Mesenchymal stem cell (in vitro differentiated cells and primary cell): ENCODE data around the gene LPCAT2.
"Not testable (repeated sequence)": the region's sequence is repeated elsewhere in the genome, so short reads cannot be mapped to it uniquely, and the experiment has no call there.

ENCODE experiments used
- DNase-seq: peaks from one replicate; pipeline ENCODE4 v3.0.0-alpha.2; 2013
- H2AFZ ChIP-seq: one replicate; pipeline ENCODE4 v1.6.1; 2013; ENCODE audit warnings: low read depth, mild to moderate bottlenecking, control low read depth, inconsistent platforms, low read length, moderate library complexity
- H2AK5ac ChIP-seq: 2 replicates; pipeline ENCODE4 v1.6.1; 2013; ENCODE audit warnings: low read length, moderate library complexity, mild to moderate bottlenecking, inconsistent platforms; ENCODE audit not compliant: severe bottlenecking
- H2BK120ac ChIP-seq: one replicate; pipeline ENCODE4 v1.6.1; 2013; ENCODE audit warnings: low read depth, mild to moderate bottlenecking, inconsistent platforms, low read length, moderate library complexity
- H2BK12ac ChIP-seq, 2 experiments: one replicate each; pipeline ENCODE4 v1.6.1; 2013; ENCODE audit warnings: inconsistent platforms in 2 of 2, low read length in 2 of 2, mild to moderate bottlenecking in 2 of 2, moderate library complexity in 2 of 2, control low read depth in 1 of 2
- H2BK15ac ChIP-seq: one replicate; pipeline ENCODE4 v1.6.1; 2013; ENCODE audit warnings: mild to moderate bottlenecking, low read depth, inconsistent platforms; ENCODE audit not compliant: poor library complexity, severe bottlenecking
- H2BK5ac ChIP-seq: 2 replicates; pipeline ENCODE4 v1.6.1; 2013; ENCODE audit warnings: low read depth, mild to moderate bottlenecking, low read length, control low read depth, inconsistent platforms; ENCODE audit not compliant: poor library complexity, severe bottlenecking
- H3K14ac ChIP-seq, 2 experiments: one replicate each; pipeline ENCODE4 v1.6.1; 2013; ENCODE audit warnings: inconsistent platforms in 2 of 2, low read length in 2 of 2, control low read depth in 1 of 2, mild to moderate bottlenecking in 1 of 2, moderate library complexity in 1 of 2
- H3K18ac ChIP-seq, 2 experiments: one replicate each; pipeline ENCODE4 v1.6.1; 2013; ENCODE audit warnings: inconsistent platforms in 2 of 2, low read length in 2 of 2, control low read depth in 1 of 2, low read depth in 1 of 2, mild to moderate bottlenecking in 1 of 2
- H3K23ac ChIP-seq, 2 experiments: one replicate each; pipeline ENCODE4 v1.6.1; 2013; ENCODE audit warnings: inconsistent platforms in 2 of 2, low read length in 2 of 2, mild to moderate bottlenecking in 2 of 2, moderate library complexity in 2 of 2, control low read depth in 1 of 2
- H3K27ac ChIP-seq: 2 replicates; pipeline ENCODE4 v1.5.1; 2013; ENCODE audit warnings: mild to moderate bottlenecking, moderate library complexity, low read length, control low read depth, inconsistent platforms; ENCODE audit not compliant: poor library complexity, severe bottlenecking
- H3K27me3 ChIP-seq, 2 experiments: 2 replicates each; pipeline versions ENCODE4 v1.6.1 to v1.7.0; 2013; ENCODE audit warnings: low read length in 2 of 2, mild to moderate bottlenecking in 2 of 2, moderate library complexity in 2 of 2, control low read depth in 1 of 2, inconsistent platforms in 1 of 2; ENCODE audit not compliant: control insufficient read depth in 1 of 2, insufficient read depth in 1 of 2
- H3K36me3 ChIP-seq, 2 experiments: 2 replicates each; pipeline versions ENCODE4 v1.6.1 to v1.7.0; 2013; ENCODE audit warnings: low read length in 2 of 2, control low read depth in 1 of 2, inconsistent platforms in 1 of 2, low read depth in 1 of 2, mild to moderate bottlenecking in 1 of 2; ENCODE audit not compliant: insufficient read depth in 2 of 2, control insufficient read depth in 1 of 2
- H3K4ac ChIP-seq, 2 experiments: one replicate each; pipeline ENCODE4 v1.6.1; 2013; ENCODE audit warnings: inconsistent platforms in 2 of 2, low read length in 2 of 2, mild to moderate bottlenecking in 2 of 2, moderate library complexity in 2 of 2, control low read depth in 1 of 2, low read depth in 1 of 2
- H3K4me1 ChIP-seq: 2 replicates; pipeline ENCODE4 v1.6.1; 2013; ENCODE audit warnings: low read depth, low read length, control low read depth; ENCODE audit not compliant: control insufficient read depth, insufficient read depth
- H3K4me2 ChIP-seq: 2 replicates; pipeline ENCODE4 v1.6.1; 2013; ENCODE audit warnings: low read length, mild to moderate bottlenecking, inconsistent platforms; ENCODE audit not compliant: poor library complexity, severe bottlenecking
- H3K4me3 ChIP-seq, 2 experiments: 2 replicates each; pipeline versions ENCODE4 v1.5.1 to v1.7.0; 2013; ENCODE audit warnings: low read length in 2 of 2, mild to moderate bottlenecking in 2 of 2, control low read depth in 1 of 2, low read depth in 1 of 2; ENCODE audit not compliant: insufficient read depth in 1 of 2
- H3K79me1 ChIP-seq: replicated peaks from 2 replicates; pipeline ENCODE4 v1.6.1; 2013; ENCODE audit warnings: mild to moderate bottlenecking, control low read depth, low read length, inconsistent platforms; ENCODE audit not compliant: poor library complexity, severe bottlenecking
- H3K9ac ChIP-seq: 2 replicates; pipeline ENCODE4 v1.7.0; 2013; ENCODE audit warnings: mild to moderate bottlenecking, low read length, moderate library complexity
- H3K9me3 ChIP-seq: 2 replicates; pipeline ENCODE4 v1.7.0; 2013; ENCODE audit warnings: mild to moderate bottlenecking, low read length; ENCODE audit not compliant: control insufficient read depth
- H4K8ac ChIP-seq: one replicate; pipeline ENCODE4 v1.6.1; 2013; ENCODE audit warnings: inconsistent platforms, mild to moderate bottlenecking, low read length, moderate library complexity
- H4K91ac ChIP-seq: one replicate; pipeline ENCODE4 v1.6.1; 2013; ENCODE audit warnings: mild to moderate bottlenecking, low read length, inconsistent platforms
- WGBS: methylation state at CpG from one replicate; pipeline ENCODE4 v1.1.7; 2013; ENCODE audit warnings: mixed read lengths; 5-methylcytosine and 5-hydroxymethylcytosine counted together

The LPCAT2 gene

DNA sequence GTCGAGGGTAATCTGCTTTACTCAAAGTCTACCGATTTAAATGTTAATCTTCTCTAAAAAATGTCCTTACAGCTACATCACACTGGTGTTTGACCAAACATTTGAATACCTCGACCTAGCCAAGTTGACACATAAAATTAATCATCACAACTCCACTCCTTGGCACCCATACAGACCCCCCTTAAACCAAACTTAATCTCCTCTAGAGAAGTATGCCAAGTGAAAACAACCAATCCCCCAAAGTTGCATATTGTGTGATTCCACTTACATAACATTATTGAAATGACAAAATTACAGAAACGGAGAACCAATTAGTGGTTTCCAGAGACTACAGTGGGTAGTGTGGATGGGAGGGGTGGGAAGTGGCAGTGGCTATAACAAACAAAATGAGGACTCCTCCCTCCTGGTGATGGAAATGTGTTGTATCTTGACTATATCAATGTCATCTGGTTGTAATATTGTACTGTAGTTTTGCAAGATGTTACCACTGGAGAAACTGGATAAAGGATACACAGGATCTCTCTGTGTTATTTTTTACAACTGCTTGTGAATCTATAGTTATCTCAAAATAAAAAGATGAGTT, 97.0 kb downstream of the LPCAT2 start:
- no peak overlapping the region for H2BK12ac ChIP-seq
- H2AK5ac ChIP-seq, result no peak overlapping the region
- no peak overlapping the region for H3K23ac ChIP-seq
- no peak overlapping the region for H3K4me3 ChIP-seq
- H3K79me1 ChIP-seq, result no peaks in the 10 kb centered on the region
- no peak overlapping the region for H3K4me2 ChIP-seq
- no peak overlapping the region for H2BK15ac ChIP-seq
- no peak overlapping the region for H2BK5ac ChIP-seq
- no peak overlapping the region for H3K4ac ChIP-seq
- 77% methylated on average over 4 of the region's 4 CpGs for WGBS
- no peak overlapping the region for H2BK120ac ChIP-seq
- no peak overlapping the region for H3K9ac ChIP-seq
- no peak overlapping the region for H2AFZ ChIP-seq
- no peaks in the 10 kb centered on the region for H3K9me3 ChIP-seq
- H3K27ac ChIP-seq, result no peak overlapping the region
- no peaks in the 10 kb centered on the region for H3K27me3 ChIP-seq
- H3K36me3 ChIP-seq, result no peaks in the 10 kb centered on the region
- no peak overlapping the region for H4K8ac ChIP-seq
- H4K91ac ChIP-seq, result no peak overlapping the region
- no peak overlapping the region for H3K18ac ChIP-seq
- H3K14ac ChIP-seq, result no peak overlapping the region
- no peaks in the 10 kb centered on the region for H3K4me1 ChIP-seq
- no peak for DNase-seq

DNA sequence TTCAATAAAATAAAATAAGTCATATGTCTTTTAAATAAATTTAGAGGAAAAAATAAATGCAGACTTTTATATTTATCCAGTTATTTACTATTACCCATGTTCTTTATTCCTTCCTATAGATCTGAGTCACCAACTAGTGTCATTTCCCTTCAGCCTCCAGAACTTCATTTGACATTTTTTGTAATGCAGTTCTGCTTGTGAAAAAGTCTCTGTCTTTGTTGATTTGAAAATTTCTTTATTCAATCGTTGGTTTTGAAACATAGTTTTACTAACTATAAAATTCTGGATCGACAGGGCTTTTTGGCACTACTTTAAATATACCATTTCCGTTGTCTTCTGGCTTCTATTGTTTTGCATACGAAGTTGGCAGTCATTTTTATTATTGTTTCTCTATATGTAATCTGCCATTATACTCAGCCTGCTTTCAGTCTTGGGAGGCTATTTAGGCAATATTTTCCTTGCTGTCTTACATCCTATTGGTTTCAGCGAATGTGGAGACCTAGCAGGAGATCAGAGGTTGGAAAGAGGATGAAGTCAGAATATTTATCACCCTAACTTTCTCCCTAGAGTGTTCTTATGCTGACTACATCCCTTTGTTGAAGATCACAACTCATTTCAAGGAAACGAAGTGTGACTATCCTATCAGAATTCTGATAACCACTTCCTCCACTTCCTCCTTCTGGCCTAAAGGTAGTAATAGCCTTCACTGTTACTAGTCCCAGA, 104.9 kb downstream of the LPCAT2 start:
- no peak overlapping the region for H3K4me2 ChIP-seq
- no peak overlapping the region for H2AFZ ChIP-seq
- H3K4me1 ChIP-seq, result no peaks in the 10 kb centered on the region
- H3K23ac ChIP-seq, result no peak overlapping the region
- DNase-seq, result no peak
- H3K27me3 ChIP-seq, result no peaks in the 10 kb centered on the region
- H3K27ac ChIP-seq, result no peak overlapping the region
- H3K18ac ChIP-seq, result no peak overlapping the region
- H3K36me3 ChIP-seq, result no peaks in the 10 kb centered on the region
- no peak overlapping the region for H2BK15ac ChIP-seq
- H4K8ac ChIP-seq, result no peak overlapping the region
- no peaks in the 10 kb centered on the region for H3K79me1 ChIP-seq
- no peaks in the 10 kb centered on the region for H3K9me3 ChIP-seq
- H2BK12ac ChIP-seq, result no peak overlapping the region
- no peak overlapping the region for H2BK120ac ChIP-seq
- no peak overlapping the region for H2BK5ac ChIP-seq
- no peak overlapping the region for H3K14ac ChIP-seq
- H3K4ac ChIP-seq, result no peak overlapping the region
- H3K9ac ChIP-seq, result no peak overlapping the region
- no peak overlapping the region for H4K91ac ChIP-seq
- no peak overlapping the region for H3K4me3 ChIP-seq
- 58% methylated on average over 3 of the region's 6 CpGs for WGBS
- no peak overlapping the region for H2AK5ac ChIP-seq

DNA sequence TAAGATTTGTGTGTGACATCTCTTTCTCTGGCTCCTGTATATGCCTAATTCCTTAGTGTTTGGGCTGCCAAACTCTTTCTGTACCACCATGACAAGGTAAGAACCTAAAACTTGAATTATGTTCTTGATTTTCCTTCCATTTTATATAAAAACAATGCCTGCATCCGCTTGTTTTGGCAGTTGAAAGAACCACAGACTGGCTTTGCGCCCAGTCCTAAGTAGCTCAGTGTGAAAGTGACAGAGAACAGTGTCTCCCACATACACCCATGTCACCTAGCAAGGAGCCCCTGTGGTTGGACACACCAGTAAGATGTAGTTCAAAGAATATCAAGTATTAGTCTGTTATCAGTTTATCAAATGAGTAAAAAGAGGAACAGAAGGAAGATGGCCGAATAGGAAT, 106.2 kb downstream of the LPCAT2 start:
- Histone ChIP-seq H2BK12ac (no peak overlapping the region), H4K91ac (no peak overlapping the region), H2BK15ac (no peak overlapping the region), H3K9ac (no peak overlapping the region), H3K18ac (no peak overlapping the region), H3K23ac (no peak overlapping the region), H3K4ac (no peak overlapping the region), H2AK5ac (no peak overlapping the region), H2BK120ac (no peak overlapping the region), H3K4me2 (no peak overlapping the region), H3K27me3 (no peaks in the 10 kb centered on the region), H3K14ac (no peak overlapping the region), H4K8ac (no peak overlapping the region), H3K27ac (no peak overlapping the region), H2AFZ (no peak overlapping the region), H2BK5ac (no peak overlapping the region), H3K4me1 (no peaks in the 10 kb centered on the region), H3K36me3 (no peaks in the 10 kb centered on the region), H3K4me3 (no peak overlapping the region), H3K79me1 (no peaks in the 10 kb centered on the region), H3K9me3 (no peaks in the 10 kb centered on the region)
- WGBS, result 69% methylated on average over 3 of the region's 3 CpGs
- DNase-seq, result no peak

- DNase-seq, H3K14ac ChIP-seq, H3K79me1 ChIP-seq, H3K36me3 ChIP-seq, H3K4me3 ChIP-seq, H2BK5ac ChIP-seq, H3K9me3 ChIP-seq, H3K23ac ChIP-seq, H3K4me1 ChIP-seq, H3K4ac ChIP-seq, H3K18ac ChIP-seq, H2BK120ac ChIP-seq, H4K91ac ChIP-seq, H3K27me3 ChIP-seq, H4K8ac ChIP-seq, H2AK5ac ChIP-seq, H3K4me2 ChIP-seq, H2BK15ac ChIP-seq, H3K27ac ChIP-seq, H2AFZ ChIP-seq, H3K9ac ChIP-seq, H2BK12ac ChIP-seq: not testable (repeated sequence)
- 77% methylated on average over 11 of the region's 11 CpGs for WGBS
Measured at GRCh38 chr16:55615670-55616069, 106.8 kb downstream of the LPCAT2 start.
